Neuronal stem cell (in vitro differentiated cells): ENCODE data around the gene LAIR1.

ENCODE experiments used
- DNase-seq: peaks from one replicate; pipeline ENCODE4 v3.0.0-alpha.2; 2013; ENCODE audit warnings: low spot score
- H2AFZ ChIP-seq: one replicate; pipeline ENCODE4 v1.6.1; 2013; ENCODE audit warnings: mild to moderate bottlenecking, low read length, inconsistent platforms
- H2AK5ac ChIP-seq: 2 replicates; pipeline ENCODE4 v1.6.1; 2013; ENCODE audit warnings: low read depth, mild to moderate bottlenecking, inconsistent platforms, low read length, moderate library complexity, mixed read lengths
- H2BK120ac ChIP-seq: 2 replicates; pipeline ENCODE4 v1.6.1; 2013; ENCODE audit warnings: low read depth, mild to moderate bottlenecking, inconsistent platforms, low read length, moderate library complexity, mixed read lengths
- H2BK12ac ChIP-seq: one replicate; pipeline ENCODE4 v1.6.1; 2013; ENCODE audit warnings: low read length, inconsistent platforms
- H2BK15ac ChIP-seq: 2 replicates; pipeline ENCODE4 v1.6.1; 2013; ENCODE audit warnings: mild to moderate bottlenecking, low read length, inconsistent platforms, mixed read lengths
- H2BK5ac ChIP-seq: one replicate; pipeline ENCODE4 v1.6.1; 2013; ENCODE audit warnings: inconsistent platforms, mild to moderate bottlenecking, low read length, moderate library complexity
- H3K14ac ChIP-seq: one replicate; pipeline ENCODE4 v1.6.1; 2013; ENCODE audit warnings: low read length, inconsistent platforms
- H3K18ac ChIP-seq: 2 replicates; pipeline ENCODE4 v1.6.1; 2013; ENCODE audit warnings: low read length, inconsistent platforms
- H3K23ac ChIP-seq: 2 replicates; pipeline ENCODE4 v1.6.1; 2013; ENCODE audit warnings: low read depth, mild to moderate bottlenecking, mixed read lengths, low read length, inconsistent platforms; ENCODE audit not compliant: poor library complexity
- H3K27ac ChIP-seq: replicated peaks from 3 replicates; pipeline ENCODE4 v1.5.1; 2013; ENCODE audit warnings: low read length, inconsistent platforms
- H3K27me3 ChIP-seq, 3 experiments: 2 replicates each; pipeline ENCODE4 v1.6.1; 2013; ENCODE audit warnings: low read length in 3 of 3, mild to moderate bottlenecking in 2 of 3, inconsistent platforms in 1 of 3, low read depth in 1 of 3, mixed read lengths in 1 of 3, moderate library complexity in 1 of 3; ENCODE audit not compliant: control insufficient read depth in 3 of 3, insufficient read depth in 3 of 3
- H3K36me3 ChIP-seq, 2 donors: replicated peaks in 1 of 2; 2 replicates each; pipeline ENCODE4 v1.6.1; 2013; ENCODE audit warnings: low read length in 2 of 2; ENCODE audit not compliant: control insufficient read depth in 2 of 2, insufficient read depth in 2 of 2
- H3K4ac ChIP-seq: 2 replicates; pipeline ENCODE4 v1.6.1; 2013; ENCODE audit warnings: inconsistent platforms, mild to moderate bottlenecking, low read length, moderate library complexity
- H3K4me1 ChIP-seq, 2 donors: 1 replicate in 1 of 2; 2 replicates in 1 of 2; pipeline ENCODE4 v1.6.1; 2013; ENCODE audit warnings: low read length in 2 of 2, low read depth in 1 of 2; ENCODE audit not compliant: control insufficient read depth in 2 of 2, insufficient read depth in 1 of 2
- H3K4me2 ChIP-seq: one replicate; pipeline ENCODE4 v1.6.1; 2013; ENCODE audit warnings: mild to moderate bottlenecking, low read length, inconsistent platforms; ENCODE audit not compliant: insufficient read depth, poor library complexity, severe bottlenecking
- H3K4me3 ChIP-seq, 2 donors: 2 replicates each; pipeline ENCODE4 v1.5.1; 2013; ENCODE audit warnings: low read length in 2 of 2, mild to moderate bottlenecking in 2 of 2, inconsistent platforms in 1 of 2, moderate library complexity in 1 of 2
- H3K79me1 ChIP-seq: one replicate; pipeline ENCODE4 v1.6.1; 2013; ENCODE audit warnings: low read depth, mild to moderate bottlenecking, inconsistent platforms, low read length, moderate library complexity
- H3K9ac ChIP-seq: one replicate; pipeline ENCODE4 v1.6.1; 2013; ENCODE audit warnings: mild to moderate bottlenecking, low read depth, low read length, inconsistent platforms; ENCODE audit not compliant: poor library complexity
- H3K9me3 ChIP-seq, 2 donors: replicated peaks in 1 of 2; 2 replicates each; pipeline versions ENCODE3 to v1.6.1; 2013; ENCODE audit warnings: low read length in 2 of 2, mild to moderate bottlenecking in 2 of 2, inconsistent platforms in 1 of 2, low read depth in 1 of 2, mixed read lengths in 1 of 2, moderate library complexity in 1 of 2; ENCODE audit not compliant: control insufficient read depth in 2 of 2, insufficient read depth in 1 of 2
- H4K8ac ChIP-seq: one replicate; pipeline ENCODE4 v1.6.1; 2013; ENCODE audit warnings: low read depth, mild to moderate bottlenecking, inconsistent platforms, low read length, moderate library complexity
- H4K91ac ChIP-seq: one replicate; pipeline ENCODE4 v1.6.1; 2013; ENCODE audit warnings: low read length, low read depth, mild to moderate bottlenecking, inconsistent platforms; ENCODE audit not compliant: poor library complexity
- WGBS, 2 donors: extraction: QIAGEN DNeasy Blood & Tissue Kit; methylation state at CpG; one replicate each; pipeline ENCODE4 v1.1.7; 2013; ENCODE audit warnings: missing lambda C conversion rate in 2 of 2, mixed read lengths in 1 of 2; ENCODE audit not compliant: insufficient read length in 2 of 2, insufficient replicate concordance in 1 of 2; ENCODE audit errors: extremely low coverage in 2 of 2; 5-methylcytosine and 5-hydroxymethylcytosine counted together

The LAIR1 gene

GRCh38 chr19:54316746-54317107, 48.0 kb downstream of the LAIR1 start:
- H3K4ac ChIP-seq, result no peak overlapping the region
- H3K9ac ChIP-seq, result no peak overlapping the region
- no peak overlapping the region for H3K4me2 ChIP-seq
- no peak overlapping the region for H3K18ac ChIP-seq
- WGBS, 2 donors, result no CpG with 5 or more reads among the region's 11 CpGs
- H2AK5ac ChIP-seq, result no peak overlapping the region
- H4K8ac ChIP-seq, result no peak overlapping the region
- no peak overlapping the region for H3K27ac ChIP-seq
- H4K91ac ChIP-seq, result no peak overlapping the region
- peaks cover 0 to 5% of the 10 kb centered on the region in 2 donors for H3K9me3 ChIP-seq
- no peak overlapping the region for H2BK15ac ChIP-seq
- no peak overlapping the region for H3K23ac ChIP-seq
- H2BK5ac ChIP-seq, result no peak overlapping the region
- no peak overlapping the region for H3K4me3 ChIP-seq
- DNase-seq, result no peak
- H3K36me3 ChIP-seq, result no peaks in the 10 kb centered on the region
- no peak overlapping the region for H3K14ac ChIP-seq
- H2BK12ac ChIP-seq, result no peak overlapping the region
- no peaks in the 10 kb centered on the region for H3K27me3 ChIP-seq
- H2BK120ac ChIP-seq, result no peak overlapping the region
- H3K4me1 ChIP-seq, result no peaks in the 10 kb centered on the region
- H3K79me1 ChIP-seq, result no peaks in the 10 kb centered on the region
- H2AFZ ChIP-seq, result no peak overlapping the region

DNA sequence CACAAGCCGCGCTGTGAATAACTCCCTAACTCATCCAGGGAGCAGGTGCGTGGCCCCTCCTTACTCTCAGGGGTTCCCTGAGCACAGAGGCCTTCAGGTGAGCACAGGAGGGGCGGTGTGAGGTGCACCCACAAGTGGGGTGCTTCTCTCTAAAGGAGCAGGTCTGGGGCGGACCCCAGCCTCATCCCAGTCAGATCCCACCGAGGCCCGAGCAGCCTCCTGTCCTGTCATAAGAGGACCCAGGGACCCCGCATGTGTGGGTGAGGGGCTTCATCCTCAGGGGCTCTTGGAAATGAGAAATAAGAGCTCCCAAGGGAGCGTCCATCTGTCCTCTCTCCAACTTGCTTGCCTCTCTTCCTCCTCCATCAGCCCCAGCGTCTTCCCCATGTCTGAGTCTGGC, 48.8 kb downstream of the LAIR1 start:
- Histone ChIP-seq H2AFZ (no peak overlapping the region), H3K23ac (no peak overlapping the region), H4K8ac (no peak overlapping the region), H3K9ac (no peak overlapping the region), H3K27me3 (no peaks in the 10 kb centered on the region), H2BK120ac (no peak overlapping the region), H2BK5ac (no peak overlapping the region), H3K14ac (no peak overlapping the region), H2BK12ac (no peak overlapping the region), H3K79me1 (no peaks in the 10 kb centered on the region), H2BK15ac (no peak overlapping the region), H3K36me3 (no peaks in the 10 kb centered on the region), H3K4ac (no peak overlapping the region), H3K18ac (no peak overlapping the region), H3K4me3 (no peak overlapping the region), H2AK5ac (no peak overlapping the region), H3K9me3 (peaks cover 0 to 3% of the 10 kb centered on the region in 2 donors), H4K91ac (no peak overlapping the region), H3K4me1 (no peaks in the 10 kb centered on the region), H3K27ac (no peak overlapping the region), H3K4me2 (no peak overlapping the region)
- DNase-seq, result no peak
- WGBS, 2 donors, result no CpG with 5 or more reads among the region's 10 CpGs

GRCh38 chr19:54312436-54313377, 52.0 kb downstream of the LAIR1 start, which contains the start of gene LILRA5:
TSS of gene LILRA5 (minus strand) at chr19:54313166. CDS start at chr19:54313019, 147 bp downstream.
- H3K79me1 ChIP-seq, result no peaks in the 10 kb centered on the region
- H2AK5ac ChIP-seq, result no peak within 1 kb of the TSS
- H3K4me1 ChIP-seq, result no peaks in the 10 kb centered on the region
- H2BK120ac ChIP-seq, result no peak within 1 kb of the TSS
- no peak within 1 kb of the TSS for H2AFZ ChIP-seq
- H3K18ac ChIP-seq, result no peak within 1 kb of the TSS
- no peak within 1 kb of the TSS for H2BK12ac ChIP-seq
- no peaks in the 10 kb centered on the region for H3K36me3 ChIP-seq
- no peak within 1 kb of the TSS for H3K27ac ChIP-seq
- H4K8ac ChIP-seq, result no peak within 1 kb of the TSS
- no peak within 1 kb of the TSS for H3K23ac ChIP-seq
- WGBS, 2 donors, result no CpG with 5 or more reads among the region's 13 CpGs
- no peak within 1 kb of the TSS for H3K4me2 ChIP-seq
- peak within 1 kb of the TSS; percentile 71 for H3K14ac ChIP-seq
- no peak for DNase-seq
- peak within 1 kb of the TSS; percentile 66 for H2BK5ac ChIP-seq
- no peak within 1 kb of the TSS for H2BK15ac ChIP-seq
- H3K4ac ChIP-seq, result no peak within 1 kb of the TSS
- H3K27me3 ChIP-seq, result no peaks in the 10 kb centered on the region
- peaks cover 0 to 1% of the 10 kb centered on the region in 2 donors for H3K9me3 ChIP-seq
- no peak within 1 kb of the TSS for H3K9ac ChIP-seq
- H3K4me3 ChIP-seq, result peak within 1 kb of the TSS in 1 of 2 donors; percentile 63
- H4K91ac ChIP-seq, result no peak within 1 kb of the TSS

DNA sequence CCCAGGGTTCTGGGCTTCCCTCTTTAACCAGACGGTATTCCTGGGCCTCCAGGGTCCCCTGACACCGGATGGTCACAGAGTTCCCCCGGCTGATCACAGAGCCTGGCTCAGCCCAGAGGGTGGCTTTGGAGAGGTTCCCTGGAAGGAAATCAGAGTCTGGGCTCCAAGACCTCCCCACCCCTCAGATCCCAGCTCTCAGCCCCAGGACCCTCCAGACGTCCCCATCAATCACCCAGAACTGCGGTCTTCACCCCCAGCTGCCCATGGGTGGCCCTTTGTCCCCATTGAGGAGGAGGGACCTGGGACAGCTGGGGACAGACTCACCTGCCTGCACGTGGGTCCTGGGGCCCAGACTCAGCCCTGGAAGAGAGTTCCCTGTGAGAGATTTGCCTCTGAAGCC, 52.7 kb downstream of the LAIR1 start:
- no peaks in the 10 kb centered on the region for H3K9me3 ChIP-seq
- no peak overlapping the region for H3K14ac ChIP-seq
- no peak overlapping the region for H3K4ac ChIP-seq
- H3K27ac ChIP-seq, result no peak overlapping the region
- no CpG with 5 or more reads among the region's 6 CpGs for WGBS, 2 donors
- H3K36me3 ChIP-seq, result no peaks in the 10 kb centered on the region
- no peak overlapping the region for H2BK120ac ChIP-seq
- no peak overlapping the region for H3K9ac ChIP-seq
- no peak overlapping the region for H3K18ac ChIP-seq
- H3K4me2 ChIP-seq, result no peak overlapping the region
- no peaks in the 10 kb centered on the region for H3K79me1 ChIP-seq
- no peak overlapping the region for H4K91ac ChIP-seq
- no peaks in the 10 kb centered on the region for H3K4me1 ChIP-seq
- no peak overlapping the region for H4K8ac ChIP-seq
- no peak overlapping the region for H2AFZ ChIP-seq
- H2BK15ac ChIP-seq, result no peak overlapping the region
- no peak for DNase-seq
- H3K27me3 ChIP-seq, result no peaks in the 10 kb centered on the region
- H3K4me3 ChIP-seq, result no peak overlapping the region
- H2AK5ac ChIP-seq, result no peak overlapping the region
- peak overlapping the region; percentile 6 for H2BK12ac ChIP-seq
- H2BK5ac ChIP-seq, result peak overlapping the region; percentile 66
- no peak overlapping the region for H3K23ac ChIP-seq
